ENCODE results near the gene DZIP3. TPM values are rescaled to one million over a fixed set of nuclear protein-coding genes. Genes with fewer than 3 reads are reported as not detected.

DZIP3 gene
- total and polyA plus RNA-seq, 3 donors from 2014 or later, result 42.0 to 62.8 (median 46.4) TPM

DNA sequence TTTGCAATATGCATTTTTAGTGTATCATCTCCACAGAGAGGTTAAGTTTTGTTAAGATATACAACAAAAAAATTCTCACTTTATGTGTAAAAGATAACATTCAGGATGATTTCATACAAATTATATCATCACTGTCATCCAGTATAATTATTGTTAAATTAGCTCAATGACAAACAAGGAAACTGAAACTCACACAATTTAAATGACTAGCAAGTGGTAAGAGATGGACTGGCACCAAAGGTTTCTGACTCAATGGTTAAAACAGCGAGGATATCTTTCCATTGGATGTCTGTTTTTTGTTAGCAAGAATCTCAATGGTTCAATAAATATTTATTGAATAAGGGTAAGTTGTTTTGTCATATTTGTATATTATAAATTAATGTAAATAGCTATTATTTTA lies 22.9 kb upstream of the DZIP3 start:
- intact Hi-C loops (cut with DNase I; ENCODE audit: low total_unique reads), result no loop called here
- H3K9me3 ChIP-seq, result no peaks in the 10 kb centered on the region
- no peak for DNase-seq
- 94 to 97% methylated on average over 1 of the region's 1 CpG for WGBS, 2 donors
- TF ChIP-seq POLR2A (IDR thresholded peaks at IDR 0.05), result no peak
- TF ChIP-seq, protein P1, sequence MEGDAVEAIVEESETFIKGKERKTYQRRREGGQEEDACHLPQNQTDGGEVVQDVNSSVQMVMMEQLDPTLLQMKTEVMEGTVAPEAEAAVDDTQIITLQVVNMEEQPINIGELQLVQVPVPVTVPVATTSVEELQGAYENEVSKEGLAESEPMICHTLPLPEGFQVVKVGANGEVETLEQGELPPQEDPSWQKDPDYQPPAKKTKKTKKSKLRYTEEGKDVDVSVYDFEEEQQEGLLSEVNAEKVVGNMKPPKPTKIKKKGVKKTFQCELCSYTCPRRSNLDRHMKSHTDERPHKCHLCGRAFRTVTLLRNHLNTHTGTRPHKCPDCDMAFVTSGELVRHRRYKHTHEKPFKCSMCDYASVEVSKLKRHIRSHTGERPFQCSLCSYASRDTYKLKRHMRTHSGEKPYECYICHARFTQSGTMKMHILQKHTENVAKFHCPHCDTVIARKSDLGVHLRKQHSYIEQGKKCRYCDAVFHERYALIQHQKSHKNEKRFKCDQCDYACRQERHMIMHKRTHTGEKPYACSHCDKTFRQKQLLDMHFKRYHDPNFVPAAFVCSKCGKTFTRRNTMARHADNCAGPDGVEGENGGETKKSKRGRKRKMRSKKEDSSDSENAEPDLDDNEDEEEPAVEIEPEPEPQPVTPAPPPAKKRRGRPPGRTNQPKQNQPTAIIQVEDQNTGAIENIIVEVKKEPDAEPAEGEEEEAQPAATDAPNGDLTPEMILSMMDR (IDR thresholded peaks at IDR 0.05), result no peak
- no peaks in the 10 kb centered on the region for H3K4me1 ChIP-seq
- H3K4me3 ChIP-seq, result no peak overlapping the region
- H3K36me3 ChIP-seq (ENCODE audit: low read depth, missing control alignments), result no peaks in the 10 kb centered on the region
- H3K27me3 ChIP-seq, result no peaks in the 10 kb centered on the region
- H3K27ac ChIP-seq, result no peak overlapping the region

DNA sequence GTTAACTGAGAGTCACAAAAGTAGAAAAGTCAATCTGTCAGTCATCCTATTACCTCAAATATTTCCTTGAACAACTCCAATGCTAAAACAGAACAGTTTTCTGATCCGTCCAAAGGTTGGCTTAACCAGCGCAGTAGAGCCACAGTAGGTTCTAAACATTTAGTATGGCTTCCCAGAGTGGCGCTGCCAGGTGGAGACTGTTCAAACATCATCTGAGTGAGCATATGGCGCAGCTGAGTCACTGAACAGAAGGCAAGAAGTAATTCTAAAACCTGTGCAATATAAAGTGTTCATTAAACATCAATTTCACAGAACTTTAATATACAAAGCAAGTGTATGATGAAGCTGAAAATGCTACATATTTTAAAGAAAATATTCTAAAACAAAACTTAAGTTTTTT lies 20.2 kb upstream of the DZIP3 start:
- H3K4me3 ChIP-seq, result no peak overlapping the region
- no peaks in the 10 kb centered on the region for H3K36me3 ChIP-seq (ENCODE audit: low read depth, missing control alignments)
- H3K9me3 ChIP-seq, result no peaks in the 10 kb centered on the region
- intact Hi-C loops (cut with DNase I; ENCODE audit: low total_unique reads), result no loop called here
- no peak for DNase-seq
- TF ChIP-seq, protein P1 (IDR thresholded peaks at IDR 0.05), result no peak
- no peak for TF ChIP-seq POLR2A (IDR thresholded peaks at IDR 0.05)
- H3K27me3 ChIP-seq, result no peaks in the 10 kb centered on the region
- no peaks in the 10 kb centered on the region for H3K4me1 ChIP-seq
- H3K27ac ChIP-seq, result no peak overlapping the region
- 93 to 100% methylated on average over 4 of the region's 4 CpGs for WGBS, 2 donors

DNA sequence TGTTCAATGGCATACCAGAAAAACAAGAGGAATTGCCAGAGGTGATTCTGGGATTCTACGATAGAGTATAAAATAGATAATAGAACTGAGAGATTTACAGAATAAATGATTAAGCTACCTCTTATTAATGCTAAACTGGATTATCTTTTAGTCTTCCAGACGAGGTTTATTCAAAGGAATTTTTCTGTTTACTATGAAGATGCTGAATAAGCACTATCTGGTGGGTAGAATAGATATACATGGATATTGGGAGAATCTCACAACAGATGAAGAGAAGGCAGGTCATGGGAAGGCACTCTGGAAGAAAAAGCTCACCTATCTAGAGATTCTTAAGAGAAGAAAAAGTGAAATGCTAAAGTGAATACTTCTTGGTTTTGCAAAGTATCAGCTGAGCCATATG lies 11.5 kb upstream of the DZIP3 start:
- H3K4me3 ChIP-seq, result no peak overlapping the region
- DNase-seq, result no peak
- no peaks in the 10 kb centered on the region for H3K4me1 ChIP-seq
- H3K27me3 ChIP-seq, result no peaks in the 10 kb centered on the region
- WGBS, 2 donors, result 90 to 92% methylated on average over 2 of the region's 2 CpGs
- no peak for TF ChIP-seq POLR2A (IDR thresholded peaks at IDR 0.05)
- TF ChIP-seq, protein P1 (IDR thresholded peaks at IDR 0.05), result no peak
- H3K9me3 ChIP-seq, result no peaks in the 10 kb centered on the region
- intact Hi-C loops (cut with DNase I; ENCODE audit: low total_unique reads), result no loop called here
- no peak overlapping the region for H3K27ac ChIP-seq
- no peaks in the 10 kb centered on the region for H3K36me3 ChIP-seq (ENCODE audit: low read depth, missing control alignments)

DNA sequence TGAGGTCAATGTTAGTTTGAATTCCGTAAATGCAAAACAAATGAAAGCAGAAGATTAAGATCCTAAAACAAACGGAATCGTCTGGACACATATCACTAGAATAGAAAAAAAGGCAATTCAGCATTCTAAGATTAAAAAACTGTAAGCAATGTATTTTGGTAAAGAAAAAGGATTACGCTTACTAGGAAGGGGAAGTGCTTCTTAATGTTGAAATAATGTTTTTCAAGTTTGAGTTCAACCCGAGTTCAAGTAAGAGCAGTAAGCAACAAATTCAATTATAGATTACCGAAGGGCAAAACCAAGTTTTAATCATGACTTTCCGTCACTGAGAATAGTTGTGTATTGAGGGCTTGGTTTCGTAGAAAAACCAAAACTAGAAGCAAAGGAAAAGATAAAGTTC lies 921 bp upstream of the DZIP3 start:
- no peak for TF ChIP-seq POLR2A (IDR thresholded peaks at IDR 0.05)
- Histone ChIP-seq H3K36me3 (ENCODE audit: low read depth, missing control alignments) (no peaks in the 10 kb centered on the region), H3K9me3 (no peaks in the 10 kb centered on the region), H3K4me1 (peaks cover 5% of the 10 kb centered on the region), H3K27ac (peak overlapping the region in 1 of 2 donors; percentile 95), H3K4me3 (peak overlapping the region; percentile 69 to 82), H3K27me3 (no peaks in the 10 kb centered on the region)
- intact Hi-C loops (cut with DNase I; ENCODE audit: low total_unique reads), result no loop called here
- DNase-seq, result no peak
- 0 to 1% methylated on average over 8 of the region's 8 CpGs for WGBS, 2 donors

DNA sequence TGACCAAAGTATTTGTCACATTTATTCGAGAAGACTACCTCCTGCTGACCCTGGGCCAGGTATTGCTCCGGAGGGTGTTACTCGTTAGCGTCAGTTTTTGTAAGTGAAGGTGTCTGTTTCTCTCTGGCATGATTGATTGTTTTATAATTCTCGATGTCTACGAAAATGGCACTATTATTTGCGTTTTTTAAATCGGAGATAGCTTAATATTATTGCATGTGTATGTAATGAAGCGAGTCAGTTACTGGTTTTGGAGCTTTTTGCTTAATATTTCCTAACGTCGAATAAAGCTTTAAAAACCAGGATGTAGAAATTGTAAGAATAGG lies 439 bp downstream of the DZIP3 start:
- TF ChIP-seq, protein P1 (IDR thresholded peaks at IDR 0.05), result no peak
- TF ChIP-seq POLR2A (IDR thresholded peaks at IDR 0.05), result no peak
- Histone ChIP-seq H3K4me1 (peaks cover 5% of the 10 kb centered on the region), H3K27ac (peak overlapping the region; percentile 92 to 95), H3K9me3 (no peaks in the 10 kb centered on the region), H3K36me3 (ENCODE audit: low read depth, missing control alignments) (no peaks in the 10 kb centered on the region), H3K4me3 (peak overlapping the region; percentile 69 to 82), H3K27me3 (no peaks in the 10 kb centered on the region)
- 0 to 1% methylated on average over 11 of the region's 11 CpGs for WGBS, 2 donors
- intact Hi-C loops (cut with DNase I; ENCODE audit: low total_unique reads), result no loop called here
- DNase-seq, result no peak

Measured in testis (tissue), 3 donors.